NCI-H774 (cell line): ENCODE data around the gene LRRC59.

Experiments used
- DNase-seq: peaks from one replicate; lab custom pipeline; 2025; lab: John Stamatoyannopoulos, UW

The LRRC59 gene

GRCh38 chr17:50361561-50362480, 35.5 kb downstream of the LRRC59 start:
- DNase-seq = peak; percentile 24

- DNase-seq = no peak
Measured at GRCh38 chr17:50360486-50361115, 36.7 kb downstream of the LRRC59 start.

- DNase-seq = no peak
Measured at GRCh38 chr17:50359998-50360461, 37.3 kb downstream of the LRRC59 start.

- no peak for DNase-seq
Measured at GRCh38 chr17:50359005-50359699, 38.2 kb downstream of the LRRC59 start.

- no peak for DNase-seq
Measured at GRCh38 chr17:50358177-50358576, 39.1 kb downstream of the LRRC59 start.

- no peak for DNase-seq
Measured at GRCh38 chr17:50356892-50357510, 40.3 kb downstream of the LRRC59 start.

GRCh38 chr17:50356418-50356817, 40.9 kb downstream of the LRRC59 start:
- DNase-seq = no peak

GRCh38 chr17:50355701-50356341, 41.5 kb downstream of the LRRC59 start:
- DNase-seq = no peak

GRCh38 chr17:50355336-50355700, 42.0 kb downstream of the LRRC59 start:
- DNase-seq = no peak

GRCh38 chr17:50354776-50355175, 42.5 kb downstream of the LRRC59 start:
- DNase-seq = no peak

- DNase-seq = no peak
Measured at GRCh38 chr17:50354198-50354597, 43.1 kb downstream of the LRRC59 start.

- DNase-seq = no peak
Measured at GRCh38 chr17:50353600-50354195, 43.6 kb downstream of the LRRC59 start.

- DNase-seq = no peak
Measured at GRCh38 chr17:50352693-50353599, 44.4 kb downstream of the LRRC59 start.

GRCh38 chr17:50352072-50352692, 45.1 kb downstream of the LRRC59 start:
- DNase-seq = no peak

- DNase-seq = no peak
Measured at GRCh38 chr17:50350733-50351132, 46.6 kb downstream of the LRRC59 start.

- DNase-seq = no peak
Measured at GRCh38 chr17:50349243-50349600, 48.1 kb downstream of the LRRC59 start.

- DNase-seq = no peak
Measured at GRCh38 chr17:50348522-50349242, 48.6 kb downstream of the LRRC59 start.

- DNase-seq = no peak
Measured at GRCh38 chr17:50347894-50348291, 49.4 kb downstream of the LRRC59 start.
